GM21423 (cell line): ENCODE results near the gene OSBP2.

ENCODE experiments used
- ATAC-seq: cut with Tn5 transposase; IDR thresholded peaks from one replicate; pipeline ENCODE4 v1.9.1; 2021; ENCODE audit warnings: mild to moderate bottlenecking, moderate library complexity; ENCODE audit not compliant: unreplicated experiment

OSBP2 gene

DNA sequence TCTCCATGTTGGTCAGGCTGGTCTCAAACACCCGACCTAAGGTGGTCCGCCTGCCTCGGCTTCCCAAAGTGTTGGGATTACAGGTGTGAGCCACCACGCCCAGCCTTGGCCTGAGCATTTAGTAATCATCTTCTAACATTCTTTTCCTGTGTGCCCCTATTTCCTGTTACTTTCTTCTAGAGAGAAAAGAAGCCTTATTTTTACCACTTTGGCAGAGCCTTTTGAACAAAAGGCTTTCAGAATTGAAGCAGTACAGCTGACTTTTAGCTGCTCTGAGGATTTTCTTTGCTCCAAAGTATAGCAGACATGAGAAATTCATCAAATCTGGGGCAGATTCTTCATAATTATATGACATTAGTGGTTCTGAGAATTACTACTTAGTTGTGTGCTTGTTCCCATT lies 260.5 kb downstream of the OSBP2 start:
- ATAC-seq, result no peak
